Measurements from ENCODE around the gene OGDH.
"Not testable (repeated sequence)": the region's sequence is repeated elsewhere in the genome, so short reads cannot be mapped to it uniquely, and the experiment has no call there.

The OGDH gene

GRCh38 chr7:44729949-44730590 is 123.6 kb downstream of the OGDH start:
- Histone ChIP-seq H3K27me3 (ENCODE audit: control insufficient read depth, low read length) (peaks cover 5% of the 10 kb centered on the region; the same call in 1 of the 2 replicates), H3K4me3 (ENCODE audit: low read length) (no peak overlapping the region), H3K36me3 (ENCODE audit: control insufficient read depth, low read length) (no peaks in the 10 kb centered on the region), H3K79me2 (ENCODE audit: control insufficient read depth, low read length) (no peaks in the 10 kb centered on the region), H3F3A (ENCODE audit: control insufficient read depth, insufficient read depth) (no peaks in the 10 kb centered on the region), H3K4me1 (ENCODE audit: control insufficient read depth, low read length) (peaks cover 11% of the 10 kb centered on the region), H3K9me2 (replicated peaks; ENCODE audit: control insufficient read depth, low read length) (no peaks in the 10 kb centered on the region), H3K9me3 (ENCODE audit: control insufficient read depth, insufficient read depth, low read length) (no peaks in the 10 kb centered on the region), H3K27ac (ENCODE audit: low read depth, low read length) (no peak overlapping the region), H4K20me1 (ENCODE audit: control insufficient read depth, insufficient read depth, low read depth, low read length) (no peaks in the 10 kb centered on the region), H3K4me2 (ENCODE audit: low read length) (no peak overlapping the region)
- no peak for TF ChIP-seq EZH2phosphoT487 (IDR thresholded peaks at IDR 0.05; ENCODE audit: borderline replicate concordance, low read length)
- TF ChIP-seq CTCF (IDR thresholded peaks at IDR 0.05; ENCODE audit: low read depth, low read length, poor library complexity, severe bottlenecking), result no peak

DNA sequence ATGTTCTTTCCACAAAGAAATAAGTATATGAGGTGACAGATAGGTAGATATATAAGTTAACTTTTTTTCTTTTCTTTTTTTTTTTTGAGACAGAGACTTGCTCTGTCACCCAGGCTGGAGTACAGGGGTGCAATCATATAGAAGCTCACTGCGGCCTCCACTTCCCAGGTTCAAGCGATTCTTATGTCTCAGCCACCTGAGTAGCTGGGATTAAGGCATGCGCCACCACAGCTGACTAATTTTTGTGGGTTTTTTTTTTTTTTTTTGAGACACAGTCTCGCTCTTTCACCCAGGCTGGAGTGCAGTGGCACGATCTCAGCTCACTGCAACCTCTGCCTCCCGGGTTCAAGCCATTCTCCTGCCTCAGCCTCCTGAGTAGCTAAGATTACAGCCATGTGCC is 126.5 kb downstream of the OGDH start:
- H3K9me2 ChIP-seq (replicated peaks; ENCODE audit: control insufficient read depth, low read length); H3K27ac ChIP-seq (ENCODE audit: low read depth, low read length); H3K36me3 ChIP-seq (ENCODE audit: control insufficient read depth, low read length); H4K20me1 ChIP-seq (ENCODE audit: control insufficient read depth, insufficient read depth, low read depth, low read length); H3K79me2 ChIP-seq (ENCODE audit: control insufficient read depth, low read length); H3K4me1 ChIP-seq (ENCODE audit: control insufficient read depth, low read length); H3K4me2 ChIP-seq (ENCODE audit: low read length); H3K4me3 ChIP-seq (ENCODE audit: low read length); H3K9me3 ChIP-seq (ENCODE audit: control insufficient read depth, insufficient read depth, low read length); H3F3A ChIP-seq (ENCODE audit: control insufficient read depth, insufficient read depth): not testable (repeated sequence)
- peaks cover 12% of the 10 kb centered on the region for H3K27me3 ChIP-seq (ENCODE audit: control insufficient read depth, low read length)

DNA sequence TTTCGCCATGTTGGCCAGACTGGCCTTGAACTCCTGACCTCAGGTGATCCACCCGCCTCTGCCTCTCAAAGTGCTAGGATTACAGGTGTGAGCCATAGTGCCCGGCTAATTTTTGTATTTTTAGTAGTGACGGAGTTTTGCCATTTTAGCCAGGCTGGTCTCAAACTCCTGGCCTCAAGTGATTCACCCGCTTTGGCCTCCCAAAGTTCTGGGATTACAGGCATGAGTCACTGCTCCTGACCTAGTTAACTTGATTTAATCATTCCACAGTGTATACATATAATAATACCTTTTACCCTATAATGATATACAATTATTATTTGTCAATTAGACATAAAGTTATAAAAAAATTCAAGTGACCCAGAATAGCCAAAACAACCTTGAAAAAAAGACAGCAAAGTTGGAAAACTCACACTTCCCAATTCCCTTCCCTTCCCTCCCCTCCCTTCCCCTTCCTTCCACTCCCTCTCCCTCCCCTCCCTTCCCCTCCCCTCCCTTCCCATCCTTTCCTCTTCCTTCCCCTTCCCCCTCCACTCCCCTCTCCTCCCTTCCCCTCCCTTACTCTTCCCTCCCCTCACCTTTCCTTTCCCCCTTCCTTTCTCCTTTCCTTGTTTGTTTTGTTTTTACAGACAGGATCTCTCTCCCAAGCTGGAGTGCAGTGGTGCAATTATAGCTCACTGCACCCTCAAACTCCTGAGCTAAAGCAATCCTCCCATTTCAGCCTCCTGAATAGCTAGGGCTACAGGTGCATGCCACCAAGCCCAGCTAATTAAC is 127.5 kb downstream of the OGDH start:
- no peak for TF ChIP-seq EZH2phosphoT487 (IDR thresholded peaks at IDR 0.05; ENCODE audit: borderline replicate concordance, low read length)
- no peak for TF ChIP-seq CTCF (IDR thresholded peaks at IDR 0.05; ENCODE audit: low read depth, low read length, poor library complexity, severe bottlenecking)
- no peaks in the 10 kb centered on the region for H3K36me3 ChIP-seq (ENCODE audit: control insufficient read depth, low read length)
- H3K4me3 ChIP-seq (ENCODE audit: low read length), result no peak overlapping the region
- no peak overlapping the region for H3K27ac ChIP-seq (ENCODE audit: low read depth, low read length)
- no peaks in the 10 kb centered on the region for H3F3A ChIP-seq (ENCODE audit: control insufficient read depth, insufficient read depth)
- H4K20me1 ChIP-seq (ENCODE audit: control insufficient read depth, insufficient read depth, low read depth, low read length), result no peaks in the 10 kb centered on the region
- peaks cover 9% of the 10 kb centered on the region for H3K4me1 ChIP-seq (ENCODE audit: control insufficient read depth, low read length)
- no peak overlapping the region for H3K4me2 ChIP-seq (ENCODE audit: low read length)
- H3K9me3 ChIP-seq (ENCODE audit: control insufficient read depth, insufficient read depth, low read length), result no peaks in the 10 kb centered on the region
- H3K79me2 ChIP-seq (ENCODE audit: control insufficient read depth, low read length), result no peaks in the 10 kb centered on the region
- peaks cover 12% of the 10 kb centered on the region for H3K27me3 ChIP-seq (ENCODE audit: control insufficient read depth, low read length)
- H3K9me2 ChIP-seq (replicated peaks; ENCODE audit: control insufficient read depth, low read length), result no peaks in the 10 kb centered on the region

Data from DOHH2 (cell line).